HG03439 (cell line): ENCODE measurements around the gene IPO5.
"Not testable (repeated sequence)": the region's sequence is repeated elsewhere in the genome, so short reads cannot be mapped to it uniquely, and the experiment has no call there.

Source experiments
- ATAC-seq: cut with Tn5 transposase; IDR thresholded peaks from one replicate; pipeline ENCODE4 v1.9.1; 2021; ENCODE audit warnings: mild to moderate bottlenecking, moderate library complexity; ENCODE audit not compliant: unreplicated experiment

IPO5 gene

DNA sequence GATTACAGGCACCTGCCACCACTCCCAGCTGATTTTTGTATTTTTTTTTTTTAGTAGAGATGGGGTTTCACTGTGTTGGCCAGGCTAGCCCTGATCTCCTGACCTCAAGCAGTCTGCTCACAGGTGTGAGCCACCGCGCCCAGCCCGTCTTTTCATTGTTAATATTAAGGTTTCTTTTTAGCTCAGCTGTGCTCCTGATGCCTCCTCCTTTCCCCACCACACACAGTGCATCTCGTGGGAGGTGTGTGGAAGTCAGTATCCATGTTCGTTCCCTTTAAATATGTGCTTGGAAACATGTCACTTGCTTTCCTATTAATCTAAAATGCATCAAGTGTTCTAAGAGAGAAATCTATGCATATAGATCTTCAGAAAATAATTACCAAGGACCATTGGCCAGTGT, 53.5 kb downstream of the IPO5 start:
- ATAC-seq = no peak

DNA sequence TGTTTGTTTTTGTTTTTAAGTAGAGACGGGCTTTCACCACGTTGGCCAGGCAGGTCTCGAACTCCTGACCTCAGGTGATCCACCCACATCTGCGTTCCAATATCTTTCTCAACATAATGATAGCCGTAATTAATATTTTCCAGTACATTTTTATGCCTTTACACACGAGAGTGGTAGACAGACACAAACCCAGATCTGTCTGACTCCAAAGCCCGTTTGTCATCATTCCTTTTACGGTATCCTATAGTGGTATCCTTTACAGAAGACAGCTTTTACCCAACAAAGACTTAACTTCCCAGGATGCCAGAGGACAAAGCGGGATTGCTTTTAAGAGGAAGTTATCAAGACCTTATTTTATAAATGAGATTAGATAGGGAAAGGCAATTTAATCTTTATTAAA, 59.8 kb downstream of the IPO5 start:
- no peak for ATAC-seq

- ATAC-seq = no peak
Observed at GRCh38 chr13:98014766-98015165, 61.3 kb downstream of the IPO5 start.

GRCh38 chr13:98018293-98018692, 64.8 kb downstream of the IPO5 start:
- no peak for ATAC-seq

DNA sequence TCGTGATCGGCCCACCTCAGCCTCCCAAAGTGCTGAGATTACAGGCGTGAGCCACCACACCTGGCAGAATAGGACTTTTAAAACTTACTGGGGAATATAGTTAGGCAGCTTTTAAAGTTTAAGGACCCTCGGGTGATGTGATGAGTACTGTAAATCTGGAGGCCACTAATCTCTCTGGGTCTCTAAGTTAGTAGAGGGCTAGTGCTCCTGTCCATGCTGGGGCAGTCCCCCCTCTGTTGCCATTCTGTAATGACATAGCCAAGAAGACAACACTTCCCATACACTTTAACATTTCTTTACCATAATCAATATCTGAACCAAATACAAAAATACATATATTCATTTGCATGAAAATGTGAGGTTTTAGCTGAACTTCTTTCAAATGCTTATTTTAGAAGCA, 65.7 kb downstream of the IPO5 start:
- no peak for ATAC-seq

- no peak for ATAC-seq
Observed at GRCh38 chr13:98020271-98020670, 66.8 kb downstream of the IPO5 start.

GRCh38 chr13:98022210-98022609, 68.7 kb downstream of the IPO5 start:
- ATAC-seq = no peak

GRCh38 chr13:98025480-98026025, 72.1 kb downstream of the IPO5 start:
- ATAC-seq = no peak

GRCh38 chr13:98026457-98026857, 73.0 kb downstream of the IPO5 start:
- ATAC-seq = no peak

GRCh38 chr13:98032168-98032567, 78.7 kb downstream of the IPO5 start:
- ATAC-seq = no peak

GRCh38 chr13:98033277-98034247, 80.1 kb downstream of the IPO5 start:
- ATAC-seq = no peak

DNA sequence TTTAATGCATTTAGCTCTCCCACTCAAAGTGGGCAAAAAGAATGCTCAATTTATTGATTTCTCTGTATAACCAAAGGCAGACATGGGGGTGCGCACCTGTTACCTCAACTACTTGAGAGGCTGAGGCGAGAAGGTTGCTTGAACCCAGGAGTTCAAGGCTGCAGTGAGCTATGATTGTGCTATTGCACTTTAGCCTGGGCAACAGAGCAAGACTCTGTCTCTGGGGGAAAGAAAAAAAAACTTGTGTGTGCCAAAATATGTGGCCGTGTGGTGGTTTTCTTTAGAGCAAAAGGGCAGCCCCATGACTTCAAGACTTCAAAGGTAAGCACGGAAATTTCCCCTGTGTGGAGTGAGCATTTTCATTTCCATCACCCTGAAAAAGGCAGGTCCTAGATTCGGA, 81.9 kb downstream of the IPO5 start:
- ATAC-seq = no peak

DNA sequence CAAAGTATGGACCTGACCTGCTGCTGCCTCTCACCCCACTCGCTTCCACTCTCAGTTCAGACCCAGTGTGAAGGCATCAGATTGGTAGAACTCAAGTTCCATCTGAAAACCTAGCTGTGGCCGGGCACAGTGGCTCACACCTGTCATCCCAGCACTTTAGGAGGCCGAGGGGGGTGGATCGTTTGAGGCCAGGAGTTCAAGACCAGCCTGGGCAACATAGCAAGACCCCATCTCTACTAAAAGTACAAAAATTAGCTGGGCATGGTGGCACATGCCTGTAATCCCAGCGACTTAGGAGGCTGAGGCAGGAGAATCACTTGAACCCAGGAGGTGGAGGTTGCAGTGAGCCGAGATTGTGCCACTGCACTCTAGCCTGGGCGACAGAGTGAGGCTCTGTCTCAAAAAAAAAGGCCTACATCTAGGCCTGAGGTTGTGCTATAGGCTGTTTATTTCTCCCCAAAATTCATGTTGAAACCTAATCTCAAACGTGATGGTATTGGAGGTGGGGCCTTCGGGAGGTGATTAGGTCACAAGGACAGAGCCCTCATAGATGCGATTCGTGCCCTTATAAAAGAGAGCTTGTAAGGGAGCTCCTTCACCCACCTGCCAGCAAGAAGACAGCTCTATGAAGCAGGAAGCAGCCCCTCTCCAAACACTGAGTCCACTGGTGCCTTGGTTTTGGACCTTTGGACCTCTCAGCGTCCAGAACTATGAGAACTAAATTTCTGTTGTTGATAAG, 83.3 kb downstream of the IPO5 start:
- not testable (repeated sequence) for ATAC-seq

- ATAC-seq = no peak
Observed at GRCh38 chr13:98039261-98039660, 85.8 kb downstream of the IPO5 start.

GRCh38 chr13:98039964-98040363, 86.5 kb downstream of the IPO5 start:
- ATAC-seq = no peak

DNA sequence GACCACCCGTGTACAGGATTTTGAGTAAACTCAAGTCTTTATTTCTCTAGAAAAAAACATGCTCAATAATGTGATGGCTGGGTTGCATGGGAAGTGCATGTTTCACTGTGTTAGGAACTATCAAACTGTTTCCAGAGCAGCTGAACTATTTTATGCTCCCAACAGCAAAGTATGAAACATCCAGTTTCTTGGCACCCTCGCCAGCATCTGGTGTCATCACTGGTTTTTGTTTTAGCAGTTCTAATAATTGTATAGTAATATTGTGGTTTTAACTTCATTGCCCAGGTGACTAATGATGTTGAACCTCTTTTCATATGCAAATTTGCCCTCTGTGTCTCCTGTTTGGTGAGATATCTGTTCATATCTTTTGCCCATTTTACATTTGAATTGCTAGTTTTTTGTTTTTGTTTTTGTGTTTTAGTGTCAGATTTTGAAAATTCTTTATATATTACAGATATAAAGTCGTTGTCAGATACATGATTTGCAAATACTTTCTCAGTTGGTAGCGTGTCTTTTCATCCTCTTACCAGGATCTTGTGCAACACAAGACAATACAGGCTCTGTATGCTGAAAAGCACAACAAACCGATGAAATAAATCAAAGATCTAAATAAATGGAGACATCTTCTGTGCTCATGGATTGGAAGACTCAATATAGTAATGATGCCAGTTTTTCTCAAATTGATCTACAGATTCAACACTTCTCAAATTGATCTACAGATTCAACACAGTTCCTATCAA, 87.8 kb downstream of the IPO5 start:
- ATAC-seq = no peak

DNA sequence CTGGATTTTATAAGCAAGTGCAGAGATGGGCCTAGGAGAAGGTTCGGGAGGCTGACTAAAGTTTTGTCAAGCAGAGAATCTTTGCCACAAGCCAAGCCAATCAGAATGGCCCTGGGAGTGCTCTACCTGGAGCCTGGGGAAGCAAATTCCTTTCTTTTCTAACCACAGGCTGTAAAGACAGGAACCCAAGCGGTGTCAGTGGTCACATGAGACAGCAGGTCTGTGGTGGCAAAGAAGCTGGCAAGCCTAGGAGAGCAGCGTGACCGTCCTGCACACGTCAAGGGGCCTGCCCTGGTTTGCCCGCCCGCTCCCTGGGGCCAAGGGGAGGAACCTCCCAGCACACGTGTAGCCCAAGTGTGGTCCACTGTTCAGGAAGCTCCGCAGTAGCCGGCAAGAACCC, 90.8 kb downstream of the IPO5 start:
- ATAC-seq = no peak

GRCh38 chr13:98047785-98048184, 94.3 kb downstream of the IPO5 start:
- ATAC-seq = not testable (repeated sequence)

- ATAC-seq = no peak
Observed at GRCh38 chr13:98048265-98048664, 94.8 kb downstream of the IPO5 start.

DNA sequence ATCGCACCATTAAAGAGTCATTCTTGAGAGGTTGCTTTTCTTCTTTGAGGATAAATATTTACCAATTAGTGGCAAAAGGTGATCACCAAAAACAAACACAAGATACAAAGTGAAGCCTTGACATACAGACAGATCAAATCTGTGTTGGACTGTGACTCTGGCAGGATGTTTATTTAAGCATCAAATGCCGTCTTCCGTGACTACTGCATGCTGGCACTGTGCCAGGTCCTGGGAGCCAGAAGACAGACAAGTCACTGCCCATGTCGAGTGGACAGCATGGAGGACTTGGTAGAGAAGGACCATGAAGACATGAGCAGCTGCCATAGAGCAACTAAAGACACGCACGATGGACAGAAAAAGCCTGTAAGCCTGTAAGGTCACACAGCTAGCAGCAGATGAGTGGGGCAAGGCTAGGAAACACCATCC, 96.6 kb downstream of the IPO5 start:
- no peak for ATAC-seq

DNA sequence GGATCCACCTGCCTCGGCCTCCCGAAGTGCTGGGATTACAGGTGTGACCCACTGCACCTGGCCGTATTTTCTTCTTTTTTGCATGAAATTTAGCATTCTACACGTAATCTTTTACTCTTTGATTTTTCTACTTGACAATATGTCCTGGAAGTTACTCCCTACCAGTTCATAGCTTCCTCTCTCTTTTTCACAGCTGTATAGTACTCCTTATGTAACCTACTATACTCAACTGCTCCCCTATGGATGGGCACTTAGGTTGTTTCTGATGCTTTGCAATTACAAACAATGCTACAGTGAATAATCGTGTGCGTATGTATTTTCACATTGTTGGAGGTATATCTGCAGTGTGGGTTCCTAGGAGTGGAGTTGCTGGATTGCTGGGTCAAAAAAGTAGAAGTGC, 98.9 kb downstream of the IPO5 start:
- no peak for ATAC-seq
